SK-N-SH treated with all-trans-retinoic acid at 6 μM for 48 hours (cell line): ENCODE results near the gene HTR1B.
A peak's percentile ranks its signal among the peaks of the same experiment; 100 is the strongest.

Experiments
- ATAC-seq: fragments of 200-7000 bp; cut with Tn5 transposase; 3 replicates; pipeline ENCODE4 v1.9.1; 2020; ENCODE audit warnings: mild to moderate bottlenecking, moderate library complexity
- ARNTL ChIP-seq: fragments of 450-650 bp; formaldehyde crosslinking; IDR thresholded peaks from 2 replicates; pipeline ENCODE4 v1.5.0; 2020; ENCODE audit warnings: low read depth, mild to moderate bottlenecking, moderate library complexity, borderline replicate concordance
- BACH2 ChIP-seq: fragments of 250-450 bp; sonication (Bioruptor Pico); IDR thresholded peaks from 2 replicates; pipeline ENCODE4 v1.9.0; 2021; ENCODE audit warnings: mild to moderate bottlenecking, borderline replicate concordance
- CSDC2 ChIP-seq: fragments of 250-450 bp; sonication (Bioruptor Pico); IDR thresholded peaks from 2 replicates; pipeline ENCODE4 v1.5.0; 2020; ENCODE audit warnings: mild to moderate bottlenecking, moderate library complexity
- CSRNP3 ChIP-seq: fragments of 250-450 bp; sonication (Bioruptor Pico); IDR thresholded peaks from 2 replicates; pipeline ENCODE4 v1.5.1; 2021; ENCODE audit warnings: mild to moderate bottlenecking, moderate library complexity
- ESRRG ChIP-seq: fragments of 250-450 bp; sonication (Bioruptor Pico); IDR thresholded peaks from 2 replicates; pipeline ENCODE4 v1.6.1; 2021; ENCODE audit warnings: mild to moderate bottlenecking
- GLIS3 ChIP-seq: fragments of 250-450 bp; sonication (Bioruptor Pico); IDR thresholded peaks from 2 replicates; pipeline ENCODE4 v1.5.0; 2020; ENCODE audit warnings: mild to moderate bottlenecking, moderate library complexity
- ISL1 ChIP-seq: fragments of 250-450 bp; sonication (Bioruptor Pico); IDR thresholded peaks from 2 replicates; pipeline ENCODE4 v2.1.2; 2022; ENCODE audit warnings: mild to moderate bottlenecking, moderate library complexity
- OSR1 ChIP-seq: fragments of 250-450 bp; sonication (Bioruptor Pico); IDR thresholded peaks from 2 replicates; pipeline ENCODE4 v1.8.0; 2022; ENCODE audit warnings: moderate library complexity, mild to moderate bottlenecking, inconsistent platforms
- PPARA ChIP-seq: fragments of 250-450 bp; sonication (Bioruptor Pico); IDR thresholded peaks from 2 replicates; pipeline ENCODE4 v1.5.0; 2020; ENCODE audit warnings: mild to moderate bottlenecking, borderline replicate concordance
- RARB ChIP-seq: fragments of 250-450 bp; sonication (Bioruptor Pico); IDR thresholded peaks from 2 replicates; pipeline ENCODE4 v1.8.0; 2021; ENCODE audit warnings: mild to moderate bottlenecking, moderate library complexity
- SNAI2 ChIP-seq: fragments of 250-450 bp; sonication (Bioruptor Pico); IDR thresholded peaks from 2 replicates; pipeline ENCODE4 v1.5.0; 2020; ENCODE audit warnings: mild to moderate bottlenecking, moderate library complexity
- TCF4 ChIP-seq: fragments of 250-450 bp; sonication (Bioruptor Pico); IDR thresholded peaks from 2 replicates; pipeline ENCODE4 v1.8.0; 2021; ENCODE audit warnings: mild to moderate bottlenecking, moderate library complexity, borderline replicate concordance
- TOX ChIP-seq: fragments of 250-450 bp; sonication (Bioruptor Pico); IDR thresholded peaks from 2 replicates; pipeline ENCODE4 v1.8.0; 2021; ENCODE audit warnings: mild to moderate bottlenecking, moderate library complexity, borderline replicate concordance
- TSHZ2 ChIP-seq: fragments of 250-450 bp; sonication (Bioruptor Pico); IDR thresholded peaks from 2 replicates; pipeline ENCODE4 v1.5.0; 2020; ENCODE audit warnings: mild to moderate bottlenecking, moderate library complexity
- ZC3H10 ChIP-seq: fragments of 250-450 bp; sonication (Bioruptor Pico); IDR thresholded peaks from 2 replicates; pipeline ENCODE4 v1.5.1; 2021; ENCODE audit warnings: mild to moderate bottlenecking, moderate library complexity
- ZFP3 ChIP-seq: fragments of 250-450 bp; sonication (Bioruptor Pico); IDR thresholded peaks from 2 replicates; pipeline ENCODE4 v1.5.0; 2020; ENCODE audit warnings: mild to moderate bottlenecking, moderate library complexity
- ZFP30 ChIP-seq: fragments of 450-650 bp; formaldehyde crosslinking; IDR thresholded peaks from 2 replicates; pipeline ENCODE4 v1.5.0; 2022; ENCODE audit warnings: mild to moderate bottlenecking, moderate library complexity
- ZNF70 ChIP-seq: fragments of 450-650 bp; formaldehyde crosslinking; IDR thresholded peaks from 2 replicates; pipeline ENCODE4 v1.5.0; 2020; ENCODE audit warnings: mild to moderate bottlenecking, moderate library complexity
- ZNF8 ChIP-seq: fragments of 450-650 bp; formaldehyde crosslinking; IDR thresholded peaks from 2 replicates; pipeline ENCODE4 v1.5.0; 2020; ENCODE audit warnings: mild to moderate bottlenecking, moderate library complexity
- TF ChIP-seq, protein P1 (sequence below): fragments of 250-450 bp; sonication (Bioruptor Pico); IDR thresholded peaks from 2 replicates; pipeline ENCODE4 v1.8.0; 2021; ENCODE audit warnings: low read depth, mild to moderate bottlenecking, moderate library complexity, borderline replicate concordance
- TF ChIP-seq, protein P2 (sequence below): fragments of 250-450 bp; sonication (Bioruptor Pico); IDR thresholded peaks from 2 replicates; pipeline ENCODE4 v1.5.1; 2020; ENCODE audit warnings: low read depth, mild to moderate bottlenecking, moderate library complexity

HTR1B gene

GRCh38 chr6:77458421-77458820, 4.9 kb downstream of the HTR1B start:
- ATAC-seq: no peak
- TF ChIP-seq TSHZ2 (CRISPR knock-in tag): no peak
- no peak for TF ChIP-seq CSDC2 (CRISPR knock-in tag)
- TF ChIP-seq OSR1 (CRISPR knock-in tag): no peak
- TF ChIP-seq ESRRG: no peak
- TF ChIP-seq, protein P1, sequence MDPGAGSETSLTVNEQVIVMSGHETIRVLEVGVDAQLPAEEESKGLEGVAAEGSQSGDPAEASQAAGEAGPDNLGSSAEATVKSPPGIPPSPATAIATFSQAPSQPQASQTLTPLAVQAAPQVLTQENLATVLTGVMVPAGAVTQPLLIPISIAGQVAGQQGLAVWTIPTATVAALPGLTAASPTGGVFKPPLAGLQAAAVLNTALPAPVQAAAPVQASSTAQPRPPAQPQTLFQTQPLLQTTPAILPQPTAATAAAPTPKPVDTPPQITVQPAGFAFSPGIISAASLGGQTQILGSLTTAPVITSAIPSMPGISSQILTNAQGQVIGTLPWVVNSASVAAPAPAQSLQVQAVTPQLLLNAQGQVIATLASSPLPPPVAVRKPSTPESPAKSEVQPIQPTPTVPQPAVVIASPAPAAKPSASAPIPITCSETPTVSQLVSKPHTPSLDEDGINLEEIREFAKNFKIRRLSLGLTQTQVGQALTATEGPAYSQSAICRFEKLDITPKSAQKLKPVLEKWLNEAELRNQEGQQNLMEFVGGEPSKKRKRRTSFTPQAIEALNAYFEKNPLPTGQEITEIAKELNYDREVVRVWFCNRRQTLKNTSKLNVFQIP (CRISPR knock-in tag): no peak
- TF ChIP-seq SNAI2 (CRISPR knock-in tag): no peak
- no peak for TF ChIP-seq PPARA (CRISPR knock-in tag)

GRCh38 chr6:77457720-77458349, 5.5 kb downstream of the HTR1B start:
- ATAC-seq: peak; percentile 88
- TF ChIP-seq ZC3H10 (CRISPR knock-in tag): no peak
- no peak for TF ChIP-seq ARNTL (CRISPR knock-in tag)
- no peak for TF ChIP-seq PPARA (CRISPR knock-in tag)
- no peak for TF ChIP-seq GLIS3
- TF ChIP-seq OSR1 (CRISPR knock-in tag): no peak
- no peak for TF ChIP-seq RARB
- no peak for TF ChIP-seq BACH2 (CRISPR knock-in tag)
- no peak for TF ChIP-seq ZNF8 (CRISPR knock-in tag)
- TF ChIP-seq ZFP3: no peak
- no peak for TF ChIP-seq ZNF70 (CRISPR knock-in tag)
- TF ChIP-seq ZFP30 (CRISPR knock-in tag): no peak

DNA sequence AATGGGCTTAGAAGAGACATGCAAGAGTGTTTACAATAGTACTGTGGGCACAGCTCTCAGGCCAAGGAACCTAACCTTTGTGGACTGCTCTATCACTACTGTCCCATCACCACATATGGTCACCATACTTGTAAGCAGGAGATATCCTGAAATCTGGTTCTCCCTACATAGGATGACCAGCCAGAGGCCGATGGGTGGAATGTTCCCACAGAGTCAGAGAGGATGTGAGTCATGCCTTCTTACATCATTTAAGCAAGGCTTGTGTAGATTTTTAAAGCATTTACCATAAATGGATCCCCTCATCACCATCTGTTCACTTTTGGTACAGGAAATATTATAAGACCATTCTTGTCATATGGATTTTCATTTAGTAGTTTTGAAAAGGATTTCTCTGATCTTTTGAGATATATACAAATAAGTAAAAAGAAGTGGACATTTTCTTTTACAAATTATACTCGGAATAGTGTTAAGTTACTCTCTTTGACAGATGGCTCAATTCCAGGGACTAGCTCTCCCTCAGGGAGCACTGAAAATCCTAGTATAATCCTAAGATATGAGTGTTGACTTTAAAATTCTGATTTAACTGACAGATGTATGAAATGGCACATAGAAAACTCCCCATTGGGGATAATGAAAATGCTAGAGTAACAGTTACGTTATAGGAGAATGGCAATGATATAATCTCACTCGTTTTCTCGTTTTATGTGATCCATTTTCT, 6.6 kb downstream of the HTR1B start:
- ATAC-seq: peak; percentile 88
- 0 out of 2 replicates have a peak, but pooled peaks have one; percentile 48 for TF ChIP-seq ZC3H10 (CRISPR knock-in tag)
- TF ChIP-seq TOX (CRISPR knock-in tag): peak; percentile 48
- TF ChIP-seq SNAI2 (CRISPR knock-in tag): no peak
- TF ChIP-seq ARNTL (CRISPR knock-in tag): no peak
- 0 out of 2 replicates have a peak, but pooled peaks have one; percentile 16 for TF ChIP-seq ISL1 (CRISPR knock-in tag)
- TF ChIP-seq ZFP3: no peak
- no peak for TF ChIP-seq ZFP30 (CRISPR knock-in tag)

DNA sequence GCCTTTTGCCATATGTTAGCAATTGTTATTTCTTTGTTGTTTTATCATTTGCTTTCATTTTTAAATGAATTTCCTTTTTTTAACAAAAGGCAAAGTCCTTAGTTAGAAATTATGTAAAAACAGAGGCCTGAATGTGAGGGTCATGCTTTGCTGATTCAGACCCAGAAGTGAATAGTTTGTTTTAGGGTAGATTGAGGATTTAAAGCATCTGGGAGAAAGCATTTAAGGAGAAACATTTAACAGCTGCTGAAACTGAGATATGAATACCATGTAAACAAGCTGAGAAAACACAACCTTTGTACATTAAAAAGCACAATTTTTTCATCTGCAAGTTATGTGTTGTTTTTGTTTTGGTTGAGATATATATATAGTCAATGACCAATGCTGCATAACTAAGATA, 8.0 kb downstream of the HTR1B start:
- ATAC-seq: no peak
- TF ChIP-seq CSDC2 (CRISPR knock-in tag) (no peak), RARB (no peak), ARNTL (CRISPR knock-in tag) (no peak)
- TF ChIP-seq, protein P2, sequence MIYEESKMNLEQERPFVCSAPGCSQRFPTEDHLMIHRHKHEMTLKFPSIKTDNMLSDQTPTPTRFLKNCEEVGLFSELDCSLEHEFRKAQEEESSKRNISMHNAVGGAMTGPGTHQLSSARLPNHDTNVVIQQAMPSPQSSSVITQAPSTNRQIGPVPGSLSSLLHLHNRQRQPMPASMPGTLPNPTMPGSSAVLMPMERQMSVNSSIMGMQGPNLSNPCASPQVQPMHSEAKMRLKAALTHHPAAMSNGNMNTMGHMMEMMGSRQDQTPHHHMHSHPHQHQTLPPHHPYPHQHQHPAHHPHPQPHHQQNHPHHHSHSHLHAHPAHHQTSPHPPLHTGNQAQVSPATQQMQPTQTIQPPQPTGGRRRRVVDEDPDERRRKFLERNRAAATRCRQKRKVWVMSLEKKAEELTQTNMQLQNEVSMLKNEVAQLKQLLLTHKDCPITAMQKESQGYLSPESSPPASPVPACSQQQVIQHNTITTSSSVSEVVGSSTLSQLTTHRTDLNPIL (CRISPR knock-in tag): no peak

GRCh38 chr6:77454386-77454785, 8.9 kb downstream of the HTR1B start:
- no peak for ATAC-seq
- TF ChIP-seq ZNF8 (CRISPR knock-in tag) (no peak), ZFP30 (CRISPR knock-in tag) (no peak), ESRRG (no peak), TSHZ2 (CRISPR knock-in tag) (no peak), ARNTL (CRISPR knock-in tag) (no peak), SNAI2 (CRISPR knock-in tag) (no peak), BACH2 (CRISPR knock-in tag) (no peak), TCF4 (CRISPR knock-in tag) (no peak), CSRNP3 (CRISPR knock-in tag) (no peak)
- TF ChIP-seq, protein P1 (CRISPR knock-in tag): no peak
